Endodermal cell (in vitro differentiated cells): ENCODE results near the gene NDFIP1. TPM values are rescaled to one million over a fixed set of nuclear protein-coding genes. Genes with fewer than 3 reads are reported as not detected.

ENCODE experiments used
- DNase-seq: peaks from one replicate; pipeline ENCODE4 v3.0.0-alpha.2; 2017
- H3K27ac ChIP-seq: 2 replicates; pipeline ENCODE4 v1.5.1; 2013; ENCODE audit warnings: mild to moderate bottlenecking, low read depth, low read length, moderate library complexity
- H3K27me3 ChIP-seq: 2 replicates; pipeline ENCODE4 v1.6.1; 2013; ENCODE audit warnings: mild to moderate bottlenecking, low read length, moderate library complexity; ENCODE audit not compliant: insufficient read depth, control insufficient read depth, poor library complexity, severe bottlenecking
- H3K36me3 ChIP-seq: 2 replicates; pipeline ENCODE4 v1.7.0; 2013; ENCODE audit warnings: mild to moderate bottlenecking, low read length, moderate library complexity; ENCODE audit not compliant: control insufficient read depth, insufficient read depth
- H3K4me1 ChIP-seq: one replicate; pipeline ENCODE4 v1.7.0; 2013; ENCODE audit warnings: low read length; ENCODE audit not compliant: control insufficient read depth, insufficient read depth
- H3K4me3 ChIP-seq: 2 replicates; pipeline ENCODE4 v1.5.1; 2013; ENCODE audit warnings: mild to moderate bottlenecking, low read length, moderate library complexity
- H3K9ac ChIP-seq: 2 replicates; pipeline ENCODE4 v1.6.1; 2013; ENCODE audit warnings: mild to moderate bottlenecking, low read length, moderate library complexity; ENCODE audit not compliant: poor library complexity, severe bottlenecking; ENCODE audit errors: extremely low read depth
- H3K9me3 ChIP-seq: 2 replicates; pipeline ENCODE4 v1.6.1; 2013; ENCODE audit warnings: mild to moderate bottlenecking, low read length, moderate library complexity; ENCODE audit not compliant: control insufficient read depth
- H3K27ac Mint-ChIP-seq: 2 replicates; pipeline ENCODE4 v1.8.0; 2020; ENCODE audit warnings: mixed read lengths
- H3K27me3 Mint-ChIP-seq: 2 replicates; pipeline ENCODE4 v1.8.0; 2021; ENCODE audit warnings: mild to moderate bottlenecking, mixed read lengths; ENCODE audit not compliant: insufficient read depth
- H3K36me3 Mint-ChIP-seq: 2 replicates; pipeline ENCODE4 v1.8.0; 2020; ENCODE audit warnings: low read depth, mixed read lengths
- H3K4me1 Mint-ChIP-seq: 2 replicates; pipeline ENCODE4 v1.8.0; 2020; ENCODE audit warnings: mixed read lengths
- H3K4me3 Mint-ChIP-seq: 2 replicates; pipeline ENCODE4 v1.8.0; 2020; ENCODE audit warnings: mild to moderate bottlenecking, moderate library complexity, mixed read lengths
- H3K9me3 Mint-ChIP-seq: 2 replicates; pipeline ENCODE4 v1.8.0; 2020; ENCODE audit warnings: mild to moderate bottlenecking, mixed read lengths
- CTCF ChIP-seq: fragments of 200-600 bp; sonication (generic); conservative IDR thresholded peaks from 2 replicates; pipeline ENCODE4 v1.5.0; 2021; ENCODE audit warnings: antibody characterized with exemption, mild to moderate bottlenecking
- WGBS, 2 experiments: methylation state at CpG; one replicate each; pipeline versions ENCODE4 v1.1.5 to v1.1.7; 2013; ENCODE audit warnings: missing lambda C conversion rate in 2 of 2, mixed read lengths in 1 of 2; ENCODE audit not compliant: insufficient coverage in 1 of 2, insufficient read length in 1 of 2; 5-methylcytosine and 5-hydroxymethylcytosine counted together
- total RNA-seq, 2 donors: library from RNA; stranded (reverse); fragmentation: NEBNext Ultra II Directional in 1 of 2; extraction: Animal tissue kit (Norgen Biotek cat#: 25700) in 1 of 2; gene quantifications; 2 replicates in 1 of 2; 3 replicates in 1 of 2; pipeline ENCODE4 v1.2.1, GENCODE V29; 2021

Gene NDFIP1
- total RNA-seq, 2 donors from 2014 or later, result 46.2 to 49.0 TPM

- no peaks in the 10 kb centered on the region for H3K9me3 ChIP-seq
- no peak overlapping the region for H3K27ac ChIP-seq
- Mint-ChIP-seq H3K4me3 (no peak overlapping the region), H3K9me3 (no peaks in the 10 kb centered on the region), H3K27me3 (peaks cover 2% of the 10 kb centered on the region), H3K4me1 (peaks cover 21% of the 10 kb centered on the region), H3K27ac (no peak overlapping the region), H3K36me3 (no peaks in the 10 kb centered on the region)
- H3K27me3 ChIP-seq, result no peaks in the 10 kb centered on the region
- DNase-seq, result no peak
- no peaks in the 10 kb centered on the region for H3K36me3 ChIP-seq
- no peak overlapping the region for H3K4me3 ChIP-seq
- no peak for TF ChIP-seq CTCF
- H3K9ac ChIP-seq, result no peak overlapping the region
- H3K4me1 ChIP-seq, result no peaks in the 10 kb centered on the region
- WGBS, 2 experiments, result 33 to 61% methylated on average over 3 to 6 of the region's 6 CpGs
These were observed 91.8 kb downstream of the NDFIP1 start for GRCh38 chr5:142200387-142200786.

DNA sequence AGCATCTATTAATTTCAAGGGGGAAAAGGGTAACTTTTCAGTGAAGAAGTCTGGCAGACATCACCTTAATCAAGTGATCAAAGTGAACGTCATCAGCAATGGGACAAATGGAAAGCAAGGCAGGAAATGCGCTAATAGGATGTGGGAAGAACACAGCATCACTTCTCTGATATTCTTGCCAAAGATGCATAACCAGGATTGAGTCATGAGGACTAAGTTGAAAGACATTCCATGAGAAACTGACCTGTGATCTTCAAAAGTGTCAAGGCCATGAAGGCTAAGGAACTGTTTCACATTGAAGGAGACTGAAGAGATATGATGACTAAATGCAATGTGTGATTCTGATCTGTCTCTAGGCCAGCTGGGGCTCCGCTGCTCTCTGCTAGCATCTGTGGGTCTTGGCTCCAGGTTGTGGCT is 92.9 kb downstream of the NDFIP1 start:
- Histone ChIP-seq H3K9ac (no peak overlapping the region), H3K4me1 (no peaks in the 10 kb centered on the region), H3K36me3 (no peaks in the 10 kb centered on the region), H3K9me3 (no peaks in the 10 kb centered on the region), H3K27me3 (no peaks in the 10 kb centered on the region), H3K4me3 (no peak overlapping the region), H3K27ac (no peak overlapping the region)
- Mint-ChIP-seq H3K4me3 (no peak overlapping the region), H3K27ac (no peak overlapping the region), H3K9me3 (no peaks in the 10 kb centered on the region), H3K4me1 (peaks cover 21% of the 10 kb centered on the region), H3K27me3 (peaks cover 2% of the 10 kb centered on the region), H3K36me3 (no peaks in the 10 kb centered on the region)
- WGBS, 2 experiments, result 94% methylated on average over 3 of the region's 3 CpGs
- no peak for DNase-seq
- TF ChIP-seq CTCF, result no peak

GRCh38 chr5:142202282-142202681 is 93.7 kb downstream of the NDFIP1 start:
- no peak for DNase-seq
- no peaks in the 10 kb centered on the region for H3K27me3 ChIP-seq
- H3K9me3 ChIP-seq, result no peaks in the 10 kb centered on the region
- peaks cover 17% of the 10 kb centered on the region for H3K4me1 Mint-ChIP-seq
- H3K27ac ChIP-seq, result no peak overlapping the region
- H3K9me3 Mint-ChIP-seq, result no peaks in the 10 kb centered on the region
- 89 to 100% methylated on average over 1 of the region's 1 CpG for WGBS, 2 experiments
- no peak overlapping the region for H3K9ac ChIP-seq
- H3K4me1 ChIP-seq, result no peaks in the 10 kb centered on the region
- no peaks in the 10 kb centered on the region for H3K36me3 Mint-ChIP-seq
- no peak overlapping the region for H3K4me3 Mint-ChIP-seq
- no peak overlapping the region for H3K4me3 ChIP-seq
- H3K36me3 ChIP-seq, result no peaks in the 10 kb centered on the region
- H3K27me3 Mint-ChIP-seq, result peaks cover 2% of the 10 kb centered on the region
- H3K27ac Mint-ChIP-seq, result no peak overlapping the region
- TF ChIP-seq CTCF, result no peak

Other genes starting within 250 kb of the NDFIP1 start
- gene PCDH1, start 230.4 kb upstream of the NDFIP1 start, total RNA-seq, result 10 to 100 TPM; 45.4 to 69.7 TPM
- gene DELE1, start 184.9 kb upstream of the NDFIP1 start, total RNA-seq, result 10 to 100 TPM; 66.5 to 71.4 TPM
- not detected for gene PCDH12, start 150.6 kb upstream of the NDFIP1 start, total RNA-seq
- 10 to 100 TPM; 27.5 to 33.0 TPM for gene RNF14, start 139.7 kb upstream of the NDFIP1 start, total RNA-seq
- gene GNPDA1, start 95.8 kb upstream of the NDFIP1 start, total RNA-seq, result 100 to 1,000 TPM in 1 of 2 donors, 10 to 100 TPM in 1; 90.9 to 118 TPM
- 100 to 1,000 TPM in 1 of 2 donors, 10 to 100 TPM in 1; 70.2 to 164 TPM for gene SPRY4, start 216.2 kb downstream of the NDFIP1 start, total RNA-seq